ENCODE measurements around the gene ACAD9. TPM values are rescaled to one million over a fixed set of nuclear protein-coding genes. Genes with fewer than 3 reads are reported as not detected.

ACAD9 gene
- total RNA-seq, 1 donor from 2014 or later, result 46.5 TPM

GRCh38 chr3:128906804-128907525 lies 27.5 kb downstream of the ACAD9 start:
- Mint-ChIP-seq H3K9me3 (ENCODE audit: unreplicated experiment) (no peaks in the 10 kb centered on the region), H3K36me3 (ENCODE audit: low read depth, unreplicated experiment) (peaks cover 40% of the 10 kb centered on the region), H3K27me3 (ENCODE audit: unreplicated experiment) (peaks cover 3% of the 10 kb centered on the region), H3K4me3 (ENCODE audit: unreplicated experiment) (peak overlapping the region; percentile 56), H3K4me1 (ENCODE audit: unreplicated experiment) (no peaks in the 10 kb centered on the region), H3K27ac (ENCODE audit: unreplicated experiment) (peak overlapping the region; percentile 54)
- no peak for DNase-seq (ENCODE audit: low spot score)
- TF ChIP-seq CTCF (IDR thresholded peaks at IDR 0.05; ENCODE audit: unreplicated experiment), result no peak

- H3K9me3 Mint-ChIP-seq (ENCODE audit: unreplicated experiment), result no peaks in the 10 kb centered on the region
- no peak for DNase-seq (ENCODE audit: low spot score)
- no peak for TF ChIP-seq CTCF (IDR thresholded peaks at IDR 0.05; ENCODE audit: unreplicated experiment)
- H3K27me3 Mint-ChIP-seq (ENCODE audit: unreplicated experiment), result peaks cover 3% of the 10 kb centered on the region
- H3K4me1 Mint-ChIP-seq (ENCODE audit: unreplicated experiment), result no peaks in the 10 kb centered on the region
- no peak overlapping the region for H3K4me3 Mint-ChIP-seq (ENCODE audit: unreplicated experiment)
- H3K36me3 Mint-ChIP-seq (ENCODE audit: low read depth, unreplicated experiment), result peaks cover 45% of the 10 kb centered on the region
- H3K27ac Mint-ChIP-seq (ENCODE audit: unreplicated experiment), result no peak overlapping the region
Measured at GRCh38 chr3:128907706-128908445, 28.5 kb downstream of the ACAD9 start.

GRCh38 chr3:128908951-128909350 lies 29.5 kb downstream of the ACAD9 start:
- Mint-ChIP-seq H3K4me3 (ENCODE audit: unreplicated experiment) (no peak overlapping the region), H3K36me3 (ENCODE audit: low read depth, unreplicated experiment) (peaks cover 49% of the 10 kb centered on the region), H3K27me3 (ENCODE audit: unreplicated experiment) (peaks cover 6% of the 10 kb centered on the region), H3K27ac (ENCODE audit: unreplicated experiment) (no peak overlapping the region), H3K9me3 (ENCODE audit: unreplicated experiment) (no peaks in the 10 kb centered on the region), H3K4me1 (ENCODE audit: unreplicated experiment) (no peaks in the 10 kb centered on the region)
- DNase-seq (ENCODE audit: low spot score), result no peak
- TF ChIP-seq CTCF (IDR thresholded peaks at IDR 0.05; ENCODE audit: unreplicated experiment), result no peak

GRCh38 chr3:128910006-128910405 lies 30.6 kb downstream of the ACAD9 start:
- TF ChIP-seq CTCF (IDR thresholded peaks at IDR 0.05; ENCODE audit: unreplicated experiment), result no peak
- H3K36me3 Mint-ChIP-seq (ENCODE audit: low read depth, unreplicated experiment), result peaks cover 39% of the 10 kb centered on the region
- no peak for DNase-seq (ENCODE audit: low spot score)
- H3K27ac Mint-ChIP-seq (ENCODE audit: unreplicated experiment), result no peak overlapping the region
- H3K4me3 Mint-ChIP-seq (ENCODE audit: unreplicated experiment), result no peak overlapping the region
- peaks cover 6% of the 10 kb centered on the region for H3K27me3 Mint-ChIP-seq (ENCODE audit: unreplicated experiment)
- no peaks in the 10 kb centered on the region for H3K4me1 Mint-ChIP-seq (ENCODE audit: unreplicated experiment)
- H3K9me3 Mint-ChIP-seq (ENCODE audit: unreplicated experiment), result no peaks in the 10 kb centered on the region

GRCh38 chr3:128911911-128912310 lies 32.5 kb downstream of the ACAD9 start:
- Mint-ChIP-seq H3K4me1 (ENCODE audit: unreplicated experiment) (no peaks in the 10 kb centered on the region), H3K4me3 (ENCODE audit: unreplicated experiment) (peak overlapping the region; percentile 10), H3K36me3 (ENCODE audit: low read depth, unreplicated experiment) (peaks cover 40% of the 10 kb centered on the region), H3K9me3 (ENCODE audit: unreplicated experiment) (no peaks in the 10 kb centered on the region), H3K27me3 (ENCODE audit: unreplicated experiment) (peaks cover 3% of the 10 kb centered on the region), H3K27ac (ENCODE audit: unreplicated experiment) (no peak overlapping the region)
- no peak for TF ChIP-seq CTCF (IDR thresholded peaks at IDR 0.05; ENCODE audit: unreplicated experiment)
- DNase-seq (ENCODE audit: low spot score), result no peak

Data from endothelial cell (in vitro differentiated cells).